ENCODE measurements around the gene SLC39A3.

GRCh38 chr19:2703691-2704216 lies 36.1 kb downstream of the SLC39A3 start:
- TF ChIP-seq POLR2A (IDR thresholded peaks at IDR 0.05) (no peak), CTCF (IDR thresholded peaks at IDR 0.05) (no peak)

Measured in thyroid gland (tissue), 4 donors.